Measurements from ENCODE around the gene PREP.

GRCh38 chr6:105310371-105310770 lies 92.5 kb downstream of the PREP start:
- TF ChIP-seq TEAD4 (IDR thresholded peaks at IDR 0.05; ENCODE audit: low read depth, low read length): no peak
- TF ChIP-seq ZNF274 (IDR thresholded peaks at IDR 0.05; ENCODE audit: borderline replicate concordance, extremely low read depth, low read length): no peak
- no peak for TF ChIP-seq JUN (IDR thresholded peaks at IDR 0.05; ENCODE audit: low read depth, low read length)
- TF ChIP-seq RBBP5 (IDR thresholded peaks at IDR 0.05; ENCODE audit: borderline replicate concordance, low read depth, low read length): no peak
- no peak for TF ChIP-seq CTCF (IDR thresholded peaks at IDR 0.05; ENCODE audit: control extremely low read depth in 1 of 3, insufficient read depth in 1 of 3, low read depth in 1 of 3, low read length in 3 of 3)
- TF ChIP-seq RAD21 (IDR thresholded peaks at IDR 0.05 in 1 of 2, conservative IDR thresholded peaks at IDR 0.05 in 1 of 2; ENCODE audit: low read depth in 2 of 2, low read length in 2 of 2): no peak
- TF ChIP-seq CBX8 (IDR thresholded peaks at IDR 0.05; ENCODE audit: borderline replicate concordance, low read depth, low read length): no peak
- TF ChIP-seq POLR2AphosphoS5 (IDR thresholded peaks at IDR 0.05; ENCODE audit: low read depth, low read length): no peak
- TF ChIP-seq HDAC2 (IDR thresholded peaks at IDR 0.05; ENCODE audit: borderline replicate concordance in 1 of 2, low read depth in 2 of 2, low read length in 2 of 2): no peak
- TF ChIP-seq POLR2A (IDR thresholded peaks at IDR 0.05; ENCODE audit: control extremely low read depth in 1 of 2, low read depth in 2 of 2, low read length in 2 of 2): no peak
- no peak for TF ChIP-seq FOSL1 (IDR thresholded peaks at IDR 0.05; ENCODE audit: insufficient read depth, low read depth, low read length)

Measured in H1 (cell line).